ENCODE data around the gene CCDC171.
A peak's percentile ranks its signal among the peaks of the same experiment; 100 is the strongest.
"Not testable (repeated sequence)": the region's sequence is repeated elsewhere in the genome, so short reads cannot be mapped to it uniquely, and the experiment has no call there.

Gene CCDC171

DNA sequence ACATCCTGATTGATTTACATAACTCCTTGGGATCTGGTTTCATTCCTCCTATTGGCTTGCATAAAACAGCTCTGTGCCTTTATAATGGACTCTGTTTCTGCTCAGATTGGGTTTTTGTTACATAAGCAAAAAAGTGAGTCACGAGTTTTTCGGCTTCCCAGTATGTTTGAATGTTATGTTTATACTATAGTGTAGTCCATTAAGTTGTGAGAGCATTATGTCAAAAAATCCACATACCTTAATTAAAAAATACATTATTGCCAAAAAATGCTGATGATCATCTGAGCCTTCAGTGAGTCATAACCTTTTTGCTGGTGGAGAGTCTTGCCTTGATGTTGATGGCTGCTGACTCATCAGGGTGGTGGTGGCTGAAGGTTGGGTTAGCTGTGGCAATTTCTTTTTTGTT is 144.6 kb downstream of the CCDC171 start:
- peak; percentile 71 for DNase-seq (ENCODE audit: low read depth)
- H3K4me3 ChIP-seq (ENCODE audit: low read length) = no peak overlapping the region
- TF ChIP-seq, protein P1, sequence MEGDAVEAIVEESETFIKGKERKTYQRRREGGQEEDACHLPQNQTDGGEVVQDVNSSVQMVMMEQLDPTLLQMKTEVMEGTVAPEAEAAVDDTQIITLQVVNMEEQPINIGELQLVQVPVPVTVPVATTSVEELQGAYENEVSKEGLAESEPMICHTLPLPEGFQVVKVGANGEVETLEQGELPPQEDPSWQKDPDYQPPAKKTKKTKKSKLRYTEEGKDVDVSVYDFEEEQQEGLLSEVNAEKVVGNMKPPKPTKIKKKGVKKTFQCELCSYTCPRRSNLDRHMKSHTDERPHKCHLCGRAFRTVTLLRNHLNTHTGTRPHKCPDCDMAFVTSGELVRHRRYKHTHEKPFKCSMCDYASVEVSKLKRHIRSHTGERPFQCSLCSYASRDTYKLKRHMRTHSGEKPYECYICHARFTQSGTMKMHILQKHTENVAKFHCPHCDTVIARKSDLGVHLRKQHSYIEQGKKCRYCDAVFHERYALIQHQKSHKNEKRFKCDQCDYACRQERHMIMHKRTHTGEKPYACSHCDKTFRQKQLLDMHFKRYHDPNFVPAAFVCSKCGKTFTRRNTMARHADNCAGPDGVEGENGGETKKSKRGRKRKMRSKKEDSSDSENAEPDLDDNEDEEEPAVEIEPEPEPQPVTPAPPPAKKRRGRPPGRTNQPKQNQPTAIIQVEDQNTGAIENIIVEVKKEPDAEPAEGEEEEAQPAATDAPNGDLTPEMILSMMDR (conservative IDR thresholded peaks at IDR 0.05; ENCODE audit: low read length) = no peak

GRCh38 chr9:15699876-15700559 is 147.2 kb downstream of the CCDC171 start:
- not testable (repeated sequence) for DNase-seq (ENCODE audit: low read depth); H3K4me3 ChIP-seq (ENCODE audit: low read length)

DNA sequence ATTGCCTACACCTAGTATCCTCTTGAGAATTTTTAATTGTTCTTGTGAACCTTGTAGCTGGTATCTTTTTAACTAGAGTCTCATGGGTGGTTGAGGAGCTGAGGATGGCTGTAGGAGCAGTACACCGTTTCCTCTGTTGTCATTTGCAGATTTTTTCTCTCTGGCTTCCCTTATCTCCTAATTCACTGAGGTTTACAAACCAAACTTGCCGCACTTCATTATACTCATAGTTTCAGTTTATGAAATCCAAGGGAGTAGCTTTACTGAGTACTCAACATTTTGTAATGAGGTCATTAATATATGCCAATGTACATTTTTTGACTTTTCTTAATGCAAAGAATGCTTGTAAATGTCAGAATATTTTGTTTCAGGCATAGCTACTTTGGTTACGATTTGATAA is 154.2 kb downstream of the CCDC171 start:
- TF ChIP-seq, protein P1 (conservative IDR thresholded peaks at IDR 0.05; ENCODE audit: low read length) = no peak
- H3K4me3 ChIP-seq (ENCODE audit: low read length) = no peak overlapping the region
- DNase-seq (ENCODE audit: low read depth) = no peak

- H3K4me3 ChIP-seq (ENCODE audit: low read length) = no peak overlapping the region
- TF ChIP-seq, protein P1 (conservative IDR thresholded peaks at IDR 0.05; ENCODE audit: low read length) = no peak
- DNase-seq (ENCODE audit: low read depth) = no peak
These were observed 158.7 kb downstream of the CCDC171 start for GRCh38 chr9:15711531-15711930.

GRCh38 chr9:15711931-15712330 is 159.1 kb downstream of the CCDC171 start:
- DNase-seq (ENCODE audit: low read depth) = peak; percentile 5
- H3K4me3 ChIP-seq (ENCODE audit: low read length) = no peak overlapping the region
- TF ChIP-seq, protein P1 (conservative IDR thresholded peaks at IDR 0.05; ENCODE audit: low read length) = no peak

DNA sequence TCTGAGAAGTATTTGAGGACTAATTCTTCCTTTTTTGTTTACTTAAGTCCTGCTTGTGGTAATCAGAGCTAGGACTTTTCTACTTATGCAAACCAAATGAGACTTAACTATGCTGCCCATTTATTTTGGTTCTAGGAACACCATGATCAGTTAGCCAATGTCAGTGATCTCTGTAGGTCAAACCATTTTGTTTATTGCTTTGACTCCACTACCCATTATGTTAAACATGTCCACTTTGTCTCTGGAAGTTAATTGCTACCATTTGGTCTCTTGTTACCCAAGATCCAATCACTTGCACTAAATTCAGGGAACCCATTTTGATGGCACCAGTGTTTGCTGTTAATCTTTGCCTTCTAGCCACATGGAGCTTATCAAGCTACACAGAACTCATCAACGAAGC is 161.9 kb downstream of the CCDC171 start:
- TF ChIP-seq, protein P1 (conservative IDR thresholded peaks at IDR 0.05; ENCODE audit: low read length) = no peak
- no peak for DNase-seq (ENCODE audit: low read depth)
- H3K4me3 ChIP-seq (ENCODE audit: low read length) = no peak overlapping the region

DNA sequence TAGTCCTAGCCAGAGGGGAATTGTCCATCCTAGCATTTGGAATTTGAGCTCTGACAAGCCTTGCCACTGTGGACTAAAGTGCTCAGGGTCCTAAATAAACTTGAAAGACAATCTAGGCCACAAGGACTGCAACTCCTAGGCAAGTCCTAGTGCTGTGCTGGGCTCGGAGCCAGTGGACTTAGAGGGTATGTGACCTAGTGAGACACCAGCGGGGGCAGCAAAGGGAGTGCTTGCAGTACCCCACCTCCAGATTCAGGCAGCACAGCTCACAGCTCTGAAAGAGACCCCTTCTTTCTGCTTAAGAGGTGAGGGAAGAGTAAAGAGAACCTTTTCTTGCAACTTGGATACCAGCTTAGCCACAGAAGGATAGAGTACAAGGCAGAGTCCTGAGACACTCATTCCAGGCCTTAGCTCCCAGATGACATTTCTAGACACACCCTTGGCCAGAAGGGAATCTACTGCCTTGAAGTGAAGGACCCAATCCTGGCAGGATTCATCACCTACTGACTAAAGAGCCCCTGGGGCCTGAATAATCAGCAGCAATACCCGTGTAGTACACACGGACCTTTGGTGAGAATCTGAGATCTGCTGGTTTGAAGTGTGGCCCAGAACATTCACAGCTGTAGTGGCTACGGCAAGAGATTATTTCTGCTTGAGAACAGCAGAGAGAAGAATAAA is 164.6 kb downstream of the CCDC171 start:
- DNase-seq (ENCODE audit: low read depth) = no peak
- H3K4me3 ChIP-seq (ENCODE audit: low read length) = no peak overlapping the region
- TF ChIP-seq, protein P1 (conservative IDR thresholded peaks at IDR 0.05; ENCODE audit: low read length) = no peak

All from AG10803 (cell line).